ENCODE data around the gene TRIM28.

GRCh38 chr19:58569943-58570670, 26.2 kb downstream of the TRIM28 start:
- TF ChIP-seq EZH2 (IDR thresholded peaks at IDR 0.05) (no peak), POLR2AphosphoS5 (IDR thresholded peaks at IDR 0.05; ENCODE audit: borderline replicate concordance, low read depth, low read length) (no peak), FOXP2 (optimal IDR thresholded peaks at IDR 0.05; ENCODE audit: control extremely low read depth, extremely low read length, insufficient read depth) (no peak)
